Osteoblast (primary cell): Measurements from ENCODE around the gene GNAS-AS1. TPM values are rescaled to one million over a fixed set of nuclear protein-coding genes. Genes with fewer than 3 reads are reported as not detected.
A peak's percentile ranks its signal among the peaks of the same experiment; 100 is the strongest.

Experiments
- DNase-seq: peaks from one replicate; pipeline ENCODE4 v3.0.0; 2011; ENCODE audit warnings: low spot score, mixed read lengths; ENCODE audit not compliant: insufficient read length; ENCODE audit errors: missing footprints
- H2AFZ ChIP-seq: 2 replicates; pipeline ENCODE4 v1.6.0; 2011; ENCODE audit warnings: mild to moderate bottlenecking, low read length
- H3K27ac ChIP-seq: 2 replicates; pipeline ENCODE4 v1.5.1; 2011; ENCODE audit warnings: mild to moderate bottlenecking, low read depth, low read length, moderate library complexity
- H3K27me3 ChIP-seq: 2 replicates; pipeline ENCODE4 v1.6.0; 2012; ENCODE audit warnings: mild to moderate bottlenecking, control low read depth, inconsistent platforms, low read length, moderate library complexity; ENCODE audit not compliant: insufficient read depth
- H3K36me3 ChIP-seq: 2 replicates; pipeline ENCODE4 v1.5.1; 2011; ENCODE audit warnings: mild to moderate bottlenecking, low read length, control low read depth, moderate library complexity; ENCODE audit not compliant: insufficient read depth
- H3K4me1 ChIP-seq: 2 replicates; pipeline ENCODE4 v1.5.1; 2011; ENCODE audit warnings: mild to moderate bottlenecking, low read length, control low read depth, moderate library complexity; ENCODE audit not compliant: insufficient read depth
- H3K4me2 ChIP-seq: 2 replicates; pipeline ENCODE4 v1.6.0; 2011; ENCODE audit warnings: mild to moderate bottlenecking, low read length; ENCODE audit not compliant: insufficient read depth
- H3K4me3 ChIP-seq: fragments of 200-600 bp; sonication (generic); 3 replicates; pipeline ENCODE4 v1.5.1; 2012; ENCODE audit warnings: mild to moderate bottlenecking, low read length, inconsistent platforms; ENCODE audit not compliant: insufficient read depth
- H3K79me2 ChIP-seq: 2 replicates; pipeline ENCODE4 v1.6.0; 2012; ENCODE audit warnings: mild to moderate bottlenecking, low read length, control low read depth, inconsistent platforms; ENCODE audit not compliant: insufficient read depth
- H3K9me3 ChIP-seq: 2 replicates; pipeline ENCODE4 v1.5.1; 2011; ENCODE audit warnings: low read depth, low read length, control low read depth
- H4K20me1 ChIP-seq: 2 replicates; pipeline ENCODE4 v1.6.0; 2012; ENCODE audit warnings: mild to moderate bottlenecking, low read length, control low read depth; ENCODE audit not compliant: insufficient read depth
- CTCF ChIP-seq: IDR thresholded peaks from 2 replicates; pipeline ENCODE4 v1.5.1; 2011; ENCODE audit warnings: mild to moderate bottlenecking, low read depth, low read length, moderate library complexity; ENCODE audit errors: extremely low read depth
- total RNA-seq: library from RNA; depleted of rRNA; stranded (reverse); fragments of >200 nt; gene quantifications from 2 replicates; pipeline ENCODE4 v1.2.3, GENCODE V29; 2012

GNAS-AS1 gene
- total RNA-seq, 1 donor = 0.72 TPM

DNA sequence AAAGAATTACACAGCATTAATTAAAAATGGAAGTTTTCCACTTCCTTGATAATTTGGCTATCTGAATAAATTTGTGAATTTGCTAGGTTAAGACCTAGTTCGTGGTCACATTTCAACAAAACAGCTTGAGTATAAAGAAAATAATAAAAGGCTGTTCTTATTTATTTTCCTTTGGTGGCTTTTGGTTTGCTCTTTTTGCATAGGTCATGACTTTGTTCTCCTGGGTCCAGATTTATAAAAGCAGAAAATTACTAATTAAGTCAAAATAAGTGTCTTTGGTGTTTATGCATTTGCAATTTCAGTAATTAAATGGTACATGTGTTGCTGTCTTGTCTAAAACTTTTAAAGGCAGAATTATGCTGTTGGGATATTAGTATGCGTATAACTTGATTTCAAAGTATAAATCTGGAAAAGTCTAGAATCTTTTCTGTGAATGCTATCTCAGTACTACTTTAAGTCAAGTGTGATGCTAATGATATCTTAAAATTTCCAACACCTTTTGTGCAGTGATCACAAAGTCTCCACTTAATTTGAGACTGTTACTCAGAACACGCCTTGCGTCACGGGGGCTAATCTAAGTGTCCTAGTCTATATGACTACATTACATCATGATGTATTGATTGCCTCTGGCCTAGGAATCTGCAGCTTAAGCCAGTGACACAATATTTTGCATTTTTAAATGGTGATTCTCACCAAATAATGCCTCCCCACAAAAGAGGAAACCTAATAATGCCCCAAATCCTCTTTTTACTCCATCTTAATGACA lies 42.8 kb upstream of the GNAS-AS1 start:
- no peak for DNase-seq

DNA sequence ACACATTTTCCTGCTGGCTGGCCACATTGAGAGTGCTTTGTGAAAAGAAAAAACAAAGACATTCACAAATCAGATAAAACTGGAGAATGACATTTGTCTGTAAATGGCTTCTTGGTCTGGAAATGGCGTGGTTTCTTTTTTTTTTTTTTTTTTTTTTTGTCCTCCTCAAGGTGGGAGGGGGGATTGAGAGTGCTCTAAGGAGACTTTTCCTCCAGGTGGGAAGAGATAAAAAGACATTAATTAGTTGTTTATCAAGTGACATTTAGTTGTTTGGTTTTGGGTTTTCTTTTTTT lies 42.2 kb upstream of the GNAS-AS1 start:
- Histone ChIP-seq H3K79me2 (peaks cover 59% of the 10 kb centered on the region), H3K4me2 (peak overlapping the region; percentile 94), H3K27ac (peak overlapping the region; percentile 79), H3K27me3 (no peaks in the 10 kb centered on the region), H3K36me3 (peaks cover 12% of the 10 kb centered on the region), H3K9me3 (no peaks in the 10 kb centered on the region), H3K4me3 (peak overlapping the region; percentile 91), H2AFZ (no peak overlapping the region), H4K20me1 (peaks cover 41% of the 10 kb centered on the region), H3K4me1 (peaks cover 34% of the 10 kb centered on the region)
- no peak for DNase-seq
- TF ChIP-seq CTCF = no peak

More for the DNA sequence above, 42.8 kb upstream of the GNAS-AS1 start:
- Histone ChIP-seq H2AFZ (no peak overlapping the region), H3K4me3 (peak overlapping the region; percentile 91), H3K4me1 (peaks cover 30% of the 10 kb centered on the region), H3K27ac (peak overlapping the region; percentile 79), H3K27me3 (no peaks in the 10 kb centered on the region), H3K79me2 (peaks cover 66% of the 10 kb centered on the region), H4K20me1 (peaks cover 43% of the 10 kb centered on the region), H3K9me3 (no peaks in the 10 kb centered on the region), H3K36me3 (peaks cover 15% of the 10 kb centered on the region), H3K4me2 (peak overlapping the region; percentile 94)
- no peak for TF ChIP-seq CTCF

DNA sequence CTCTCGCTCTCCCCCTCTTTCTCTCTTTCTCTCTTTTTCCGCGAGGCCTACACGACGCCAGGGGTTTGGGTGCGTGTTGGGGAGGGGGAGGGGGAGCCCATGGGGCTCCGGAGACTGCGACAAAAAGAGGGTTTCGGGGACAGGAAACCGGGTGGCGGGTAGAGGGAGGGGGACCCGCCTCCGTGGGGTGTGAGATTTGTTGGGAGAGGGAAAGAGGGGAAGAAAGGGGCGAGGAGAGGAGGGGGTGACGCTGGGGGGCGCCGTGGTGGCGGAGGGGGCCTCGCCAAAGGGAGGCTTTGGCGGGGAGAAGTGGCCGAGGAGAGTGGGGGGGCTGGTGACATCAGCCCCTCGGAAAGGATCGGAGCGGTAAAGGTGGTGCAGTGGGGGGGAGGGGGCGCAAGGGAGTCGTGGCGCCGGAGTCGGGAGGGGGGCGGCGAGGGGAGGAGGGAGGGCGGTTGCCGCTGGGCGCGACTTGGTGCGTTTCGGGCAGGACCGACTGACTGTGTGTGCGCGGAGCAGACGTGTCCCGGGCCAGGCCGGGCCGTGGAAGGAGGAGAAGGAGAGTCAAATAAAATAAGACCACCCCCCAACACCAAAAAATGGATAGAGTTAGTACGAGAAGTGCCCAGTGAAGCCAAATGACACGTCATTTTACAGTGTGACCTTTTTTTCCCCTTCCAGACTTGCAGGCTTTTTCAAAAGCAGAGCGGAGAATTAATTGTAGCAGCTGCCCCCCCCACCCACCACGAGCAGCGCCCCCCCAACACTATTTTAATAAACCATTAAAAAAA lies 41.6 kb upstream of the GNAS-AS1 start:
- peak; percentile 96 for DNase-seq
- peaks cover 41% of the 10 kb centered on the region for H4K20me1 ChIP-seq
- H3K27me3 ChIP-seq = no peaks in the 10 kb centered on the region
- no peak for TF ChIP-seq CTCF
- peak overlapping the region; percentile 47 for H2AFZ ChIP-seq
- H3K4me3 ChIP-seq = peak overlapping the region; percentile 91
- H3K79me2 ChIP-seq = peaks cover 54% of the 10 kb centered on the region
- H3K9me3 ChIP-seq = no peaks in the 10 kb centered on the region
- peaks cover 34% of the 10 kb centered on the region for H3K4me1 ChIP-seq
- H3K27ac ChIP-seq = peak overlapping the region; percentile 79
- H3K4me2 ChIP-seq = peak overlapping the region; percentile 94
- H3K36me3 ChIP-seq = peaks cover 12% of the 10 kb centered on the region

DNA sequence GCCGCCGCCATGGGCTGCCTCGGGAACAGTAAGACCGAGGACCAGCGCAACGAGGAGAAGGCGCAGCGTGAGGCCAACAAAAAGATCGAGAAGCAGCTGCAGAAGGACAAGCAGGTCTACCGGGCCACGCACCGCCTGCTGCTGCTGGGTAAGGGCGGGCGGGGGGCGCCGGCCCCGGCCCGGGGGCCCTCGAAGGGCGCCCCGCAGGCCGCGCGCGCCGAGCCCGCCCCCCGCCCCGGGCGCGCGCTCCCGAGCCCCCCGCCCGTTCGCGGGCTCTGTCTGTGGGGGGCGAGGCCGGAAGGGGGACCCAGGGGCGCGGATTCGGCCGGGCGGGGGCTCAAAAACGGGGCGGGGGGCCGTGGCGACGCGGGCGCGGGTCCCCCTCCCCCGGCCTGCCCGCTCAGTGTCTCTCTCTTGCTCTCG lies 41.0 kb upstream of the GNAS-AS1 start:
- Histone ChIP-seq H3K79me2 (peaks cover 48% of the 10 kb centered on the region), H4K20me1 (peaks cover 36% of the 10 kb centered on the region), H3K9me3 (no peaks in the 10 kb centered on the region), H3K27me3 (no peaks in the 10 kb centered on the region), H2AFZ (peak overlapping the region; percentile 47), H3K36me3 (peaks cover 12% of the 10 kb centered on the region), H3K4me2 (peak overlapping the region; percentile 94), H3K27ac (peak overlapping the region; percentile 65), H3K4me3 (peak overlapping the region; percentile 91), H3K4me1 (peaks cover 34% of the 10 kb centered on the region)
- DNase-seq = no peak
- TF ChIP-seq CTCF = no peak
